Fibroblast of lung (primary cell): Measurements from ENCODE around the gene ATP5PF.

Experiments
- EZH2 ChIP-seq: IDR thresholded peaks from 2 replicates; pipeline ENCODE4 v1.5.1; 2012; ENCODE audit warnings: low read length, control low read depth, mild to moderate bottlenecking; ENCODE audit errors: missing control alignments
- TF ChIP-seq, protein P1 (sequence below), 2 donors: IDR thresholded peaks in 1 of 2; conservative IDR thresholded peaks in 1 of 2; 1 replicate in 1 of 2; 2 replicates in 1 of 2; pipeline ENCODE4 v1.5.1; 2011 to 2012; ENCODE audit warnings: low read length in 2 of 2, control low read depth in 1 of 2, inconsistent platforms in 1 of 2, low read depth in 1 of 2, mild to moderate bottlenecking in 1 of 2

DNA sequence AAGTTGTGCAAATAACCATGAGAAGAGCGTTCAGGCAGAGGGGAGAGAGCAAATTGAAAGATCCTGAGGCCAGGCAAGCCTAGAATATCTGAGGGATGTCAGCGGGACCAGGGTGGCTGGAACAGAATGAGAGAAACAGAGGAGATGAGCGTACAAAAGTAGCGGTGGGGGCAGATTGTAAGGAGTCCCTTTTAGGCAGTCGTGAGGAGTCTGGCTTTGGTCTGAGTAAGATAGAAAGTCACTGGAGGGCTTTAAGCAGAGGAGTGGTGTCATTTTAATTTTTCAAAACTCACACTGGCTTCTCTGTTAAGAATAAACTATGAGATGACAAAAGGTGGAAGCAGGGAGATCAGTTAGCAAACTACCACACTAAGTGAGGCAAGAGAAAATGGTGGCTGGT is 24.2 kb downstream of the ATP5PF start:
- TF ChIP-seq, protein P1, sequence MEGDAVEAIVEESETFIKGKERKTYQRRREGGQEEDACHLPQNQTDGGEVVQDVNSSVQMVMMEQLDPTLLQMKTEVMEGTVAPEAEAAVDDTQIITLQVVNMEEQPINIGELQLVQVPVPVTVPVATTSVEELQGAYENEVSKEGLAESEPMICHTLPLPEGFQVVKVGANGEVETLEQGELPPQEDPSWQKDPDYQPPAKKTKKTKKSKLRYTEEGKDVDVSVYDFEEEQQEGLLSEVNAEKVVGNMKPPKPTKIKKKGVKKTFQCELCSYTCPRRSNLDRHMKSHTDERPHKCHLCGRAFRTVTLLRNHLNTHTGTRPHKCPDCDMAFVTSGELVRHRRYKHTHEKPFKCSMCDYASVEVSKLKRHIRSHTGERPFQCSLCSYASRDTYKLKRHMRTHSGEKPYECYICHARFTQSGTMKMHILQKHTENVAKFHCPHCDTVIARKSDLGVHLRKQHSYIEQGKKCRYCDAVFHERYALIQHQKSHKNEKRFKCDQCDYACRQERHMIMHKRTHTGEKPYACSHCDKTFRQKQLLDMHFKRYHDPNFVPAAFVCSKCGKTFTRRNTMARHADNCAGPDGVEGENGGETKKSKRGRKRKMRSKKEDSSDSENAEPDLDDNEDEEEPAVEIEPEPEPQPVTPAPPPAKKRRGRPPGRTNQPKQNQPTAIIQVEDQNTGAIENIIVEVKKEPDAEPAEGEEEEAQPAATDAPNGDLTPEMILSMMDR (conservative IDR thresholded peaks at IDR 0.05 in 1 of 2, IDR thresholded peaks at IDR 0.05 in 1 of 2; ENCODE audit: low read depth in 1 of 2, low read length in 2 of 2): no peak
- TF ChIP-seq EZH2: no peak
